Mesenchymal stem cell (in vitro differentiated cells and primary cell): ENCODE results near the gene ACP1.

ENCODE experiments used
- DNase-seq: peaks from one replicate; pipeline ENCODE4 v3.0.0-alpha.2; 2013
- H2AFZ ChIP-seq: one replicate; pipeline ENCODE4 v1.6.1; 2013; ENCODE audit warnings: low read depth, mild to moderate bottlenecking, control low read depth, inconsistent platforms, low read length, moderate library complexity
- H2AK5ac ChIP-seq: 2 replicates; pipeline ENCODE4 v1.6.1; 2013; ENCODE audit warnings: low read length, moderate library complexity, mild to moderate bottlenecking, inconsistent platforms; ENCODE audit not compliant: severe bottlenecking
- H2BK120ac ChIP-seq: one replicate; pipeline ENCODE4 v1.6.1; 2013; ENCODE audit warnings: low read depth, mild to moderate bottlenecking, inconsistent platforms, low read length, moderate library complexity
- H2BK12ac ChIP-seq, 2 experiments: one replicate each; pipeline ENCODE4 v1.6.1; 2013; ENCODE audit warnings: inconsistent platforms in 2 of 2, low read length in 2 of 2, mild to moderate bottlenecking in 2 of 2, moderate library complexity in 2 of 2, control low read depth in 1 of 2
- H2BK15ac ChIP-seq: one replicate; pipeline ENCODE4 v1.6.1; 2013; ENCODE audit warnings: mild to moderate bottlenecking, low read depth, inconsistent platforms; ENCODE audit not compliant: poor library complexity, severe bottlenecking
- H2BK5ac ChIP-seq: 2 replicates; pipeline ENCODE4 v1.6.1; 2013; ENCODE audit warnings: low read depth, mild to moderate bottlenecking, low read length, control low read depth, inconsistent platforms; ENCODE audit not compliant: poor library complexity, severe bottlenecking
- H3K14ac ChIP-seq, 2 experiments: one replicate each; pipeline ENCODE4 v1.6.1; 2013; ENCODE audit warnings: inconsistent platforms in 2 of 2, low read length in 2 of 2, control low read depth in 1 of 2, mild to moderate bottlenecking in 1 of 2, moderate library complexity in 1 of 2
- H3K18ac ChIP-seq, 2 experiments: one replicate each; pipeline ENCODE4 v1.6.1; 2013; ENCODE audit warnings: inconsistent platforms in 2 of 2, low read length in 2 of 2, control low read depth in 1 of 2, low read depth in 1 of 2, mild to moderate bottlenecking in 1 of 2
- H3K23ac ChIP-seq, 2 experiments: one replicate each; pipeline ENCODE4 v1.6.1; 2013; ENCODE audit warnings: inconsistent platforms in 2 of 2, low read length in 2 of 2, mild to moderate bottlenecking in 2 of 2, moderate library complexity in 2 of 2, control low read depth in 1 of 2
- H3K27ac ChIP-seq: 2 replicates; pipeline ENCODE4 v1.5.1; 2013; ENCODE audit warnings: mild to moderate bottlenecking, moderate library complexity, low read length, control low read depth, inconsistent platforms; ENCODE audit not compliant: poor library complexity, severe bottlenecking
- H3K27me3 ChIP-seq, 2 experiments: 2 replicates each; pipeline versions ENCODE4 v1.6.1 to v1.7.0; 2013; ENCODE audit warnings: low read length in 2 of 2, mild to moderate bottlenecking in 2 of 2, moderate library complexity in 2 of 2, control low read depth in 1 of 2, inconsistent platforms in 1 of 2; ENCODE audit not compliant: control insufficient read depth in 1 of 2, insufficient read depth in 1 of 2
- H3K36me3 ChIP-seq, 2 experiments: 2 replicates each; pipeline versions ENCODE4 v1.6.1 to v1.7.0; 2013; ENCODE audit warnings: low read length in 2 of 2, control low read depth in 1 of 2, inconsistent platforms in 1 of 2, low read depth in 1 of 2, mild to moderate bottlenecking in 1 of 2; ENCODE audit not compliant: insufficient read depth in 2 of 2, control insufficient read depth in 1 of 2
- H3K4ac ChIP-seq, 2 experiments: one replicate each; pipeline ENCODE4 v1.6.1; 2013; ENCODE audit warnings: inconsistent platforms in 2 of 2, low read length in 2 of 2, mild to moderate bottlenecking in 2 of 2, moderate library complexity in 2 of 2, control low read depth in 1 of 2, low read depth in 1 of 2
- H3K4me1 ChIP-seq: 2 replicates; pipeline ENCODE4 v1.6.1; 2013; ENCODE audit warnings: low read depth, low read length, control low read depth; ENCODE audit not compliant: control insufficient read depth, insufficient read depth
- H3K4me2 ChIP-seq: 2 replicates; pipeline ENCODE4 v1.6.1; 2013; ENCODE audit warnings: low read length, mild to moderate bottlenecking, inconsistent platforms; ENCODE audit not compliant: poor library complexity, severe bottlenecking
- H3K4me3 ChIP-seq, 2 experiments: 2 replicates each; pipeline versions ENCODE4 v1.5.1 to v1.7.0; 2013; ENCODE audit warnings: low read length in 2 of 2, mild to moderate bottlenecking in 2 of 2, control low read depth in 1 of 2, low read depth in 1 of 2; ENCODE audit not compliant: insufficient read depth in 1 of 2
- H3K79me1 ChIP-seq: replicated peaks from 2 replicates; pipeline ENCODE4 v1.6.1; 2013; ENCODE audit warnings: mild to moderate bottlenecking, control low read depth, low read length, inconsistent platforms; ENCODE audit not compliant: poor library complexity, severe bottlenecking
- H3K9ac ChIP-seq: 2 replicates; pipeline ENCODE4 v1.7.0; 2013; ENCODE audit warnings: mild to moderate bottlenecking, low read length, moderate library complexity
- H3K9me3 ChIP-seq: 2 replicates; pipeline ENCODE4 v1.7.0; 2013; ENCODE audit warnings: mild to moderate bottlenecking, low read length; ENCODE audit not compliant: control insufficient read depth
- H4K8ac ChIP-seq: one replicate; pipeline ENCODE4 v1.6.1; 2013; ENCODE audit warnings: inconsistent platforms, mild to moderate bottlenecking, low read length, moderate library complexity
- H4K91ac ChIP-seq: one replicate; pipeline ENCODE4 v1.6.1; 2013; ENCODE audit warnings: mild to moderate bottlenecking, low read length, inconsistent platforms
- WGBS: methylation state at CpG from one replicate; pipeline ENCODE4 v1.1.7; 2013; ENCODE audit warnings: mixed read lengths; 5-methylcytosine and 5-hydroxymethylcytosine counted together

ACP1 gene

GRCh38 chr2:254241-254640 is 10.5 kb upstream of the ACP1 start:
- H3K4me3 ChIP-seq: no peak overlapping the region
- no peak overlapping the region for H2BK5ac ChIP-seq
- H3K4ac ChIP-seq: no peak overlapping the region
- H2BK120ac ChIP-seq: no peak overlapping the region
- no peak overlapping the region for H2BK12ac ChIP-seq
- H4K8ac ChIP-seq: no peak overlapping the region
- H2AFZ ChIP-seq: no peak overlapping the region
- peaks cover 9 to 39% of the 10 kb centered on the region in 2 experiments for H3K36me3 ChIP-seq
- H3K4me2 ChIP-seq: no peak overlapping the region
- H3K9me3 ChIP-seq: peaks cover 12% of the 10 kb centered on the region
- H3K18ac ChIP-seq: no peak overlapping the region
- no peaks in the 10 kb centered on the region for H3K4me1 ChIP-seq
- 91% methylated on average over 7 of the region's 7 CpGs for WGBS
- H4K91ac ChIP-seq: no peak overlapping the region
- no peaks in the 10 kb centered on the region for H3K79me1 ChIP-seq
- H2AK5ac ChIP-seq: no peak overlapping the region
- no peak overlapping the region for H3K23ac ChIP-seq
- no peak overlapping the region for H3K27ac ChIP-seq
- H2BK15ac ChIP-seq: no peak overlapping the region
- no peak overlapping the region for H3K14ac ChIP-seq
- H3K9ac ChIP-seq: no peak overlapping the region
- no peak for DNase-seq
- no peaks in the 10 kb centered on the region for H3K27me3 ChIP-seq

- WGBS: 92% methylated on average over 2 of the region's 2 CpGs
- H3K27ac ChIP-seq: no peak overlapping the region
- no peak overlapping the region for H2BK12ac ChIP-seq
- H3K14ac ChIP-seq: no peak overlapping the region
- no peak for DNase-seq
- H3K4me2 ChIP-seq: no peak overlapping the region
- H4K91ac ChIP-seq: no peak overlapping the region
- H2AFZ ChIP-seq: no peak overlapping the region
- no peak overlapping the region for H3K4ac ChIP-seq
- no peak overlapping the region for H2BK15ac ChIP-seq
- peaks cover under 1% of the 10 kb centered on the region for H3K79me1 ChIP-seq
- no peak overlapping the region for H3K18ac ChIP-seq
- no peak overlapping the region for H2BK120ac ChIP-seq
- peaks cover 12% of the 10 kb centered on the region for H3K9me3 ChIP-seq
- no peak overlapping the region for H4K8ac ChIP-seq
- H3K4me3 ChIP-seq: no peak overlapping the region
- peaks cover 5 to 33% of the 10 kb centered on the region in 2 experiments for H3K36me3 ChIP-seq
- H3K4me1 ChIP-seq: no peaks in the 10 kb centered on the region
- H3K23ac ChIP-seq: no peak overlapping the region
- no peaks in the 10 kb centered on the region for H3K27me3 ChIP-seq
- H2BK5ac ChIP-seq: no peak overlapping the region
- no peak overlapping the region for H2AK5ac ChIP-seq
- H3K9ac ChIP-seq: no peak overlapping the region
These were observed 9.6 kb upstream of the ACP1 start for GRCh38 chr2:255195-255594.

- no peak overlapping the region for H2AK5ac ChIP-seq
- WGBS: 100% methylated on average over 3 of the region's 3 CpGs
These were observed 8.7 kb upstream of the ACP1 start for GRCh38 chr2:256094-256493.

GRCh38 chr2:257429-257828 is 7.3 kb upstream of the ACP1 start:
- WGBS: 96% methylated on average over 3 of the region's 3 CpGs
- Histone ChIP-seq H3K36me3 (peaks cover 3 to 19% of the 10 kb centered on the region in 2 experiments), H3K4me2 (no peak overlapping the region)

More at GRCh38 chr2:256094-256493, 8.7 kb upstream of the ACP1 start:
- H2BK15ac ChIP-seq: no peak overlapping the region
- no peaks in the 10 kb centered on the region for H3K27me3 ChIP-seq
- H2BK12ac ChIP-seq: no peak overlapping the region
- no peak overlapping the region for H2AFZ ChIP-seq
- H4K91ac ChIP-seq: no peak overlapping the region
- H2BK120ac ChIP-seq: no peak overlapping the region
- H3K9me3 ChIP-seq: peaks cover 12% of the 10 kb centered on the region
- H3K9ac ChIP-seq: no peak overlapping the region
- no peak overlapping the region for H3K27ac ChIP-seq
- no peak overlapping the region for H3K18ac ChIP-seq
- H3K79me1 ChIP-seq: peaks cover 3% of the 10 kb centered on the region
- no peaks in the 10 kb centered on the region for H3K4me1 ChIP-seq
- no peak overlapping the region for H3K14ac ChIP-seq
- H2BK5ac ChIP-seq: no peak overlapping the region
- no peak overlapping the region for H3K4ac ChIP-seq
- no peak overlapping the region for H3K23ac ChIP-seq
- H3K4me2 ChIP-seq: no peak overlapping the region
- peaks cover 5 to 32% of the 10 kb centered on the region in 2 experiments for H3K36me3 ChIP-seq
- DNase-seq: no peak
- H3K4me3 ChIP-seq: no peak overlapping the region
- no peak overlapping the region for H4K8ac ChIP-seq

More at GRCh38 chr2:257429-257828, 7.3 kb upstream of the ACP1 start:
- Histone ChIP-seq H3K9me3 (peaks cover 12% of the 10 kb centered on the region), H3K79me1 (peaks cover 7% of the 10 kb centered on the region), H3K27ac (no peak overlapping the region), H2BK12ac (no peak overlapping the region), H2BK15ac (no peak overlapping the region), H3K4me3 (no peak overlapping the region), H3K27me3 (no peaks in the 10 kb centered on the region), H3K4me1 (no peaks in the 10 kb centered on the region), H2AK5ac (no peak overlapping the region), H2AFZ (no peak overlapping the region), H3K23ac (no peak overlapping the region), H3K18ac (no peak overlapping the region), H2BK120ac (no peak overlapping the region), H4K91ac (no peak overlapping the region), H4K8ac (no peak overlapping the region), H3K9ac (no peak overlapping the region), H2BK5ac (no peak overlapping the region), H3K4ac (no peak overlapping the region), H3K14ac (no peak overlapping the region)
- DNase-seq: no peak
